OCI-LY7 (cell line): ENCODE measurements around the gene ASPHD2.

ENCODE experiments used
- CTCF ChIP-seq: fragments of 200-600 bp; sonication (generic); conservative IDR thresholded peaks from 2 replicates; pipeline ENCODE4 v1.5.1; 2014; ENCODE audit warnings: mild to moderate bottlenecking, antibody characterized with exemption, low read length, moderate library complexity, mixed read lengths
- EZH2phosphoT487 ChIP-seq: fragments of 200-600 bp; sonication (generic); IDR thresholded peaks from 2 replicates; pipeline ENCODE4 v1.6.1; 2018; ENCODE audit warnings: low read depth, borderline replicate concordance, mild to moderate bottlenecking, mixed run types, antibody characterized with exemption, low read length, moderate library complexity, mixed read lengths

- no peak for TF ChIP-seq CTCF
- TF ChIP-seq EZH2phosphoT487 = no peak
Observed at GRCh38 chr22:26395926-26396325, 33.1 kb upstream of the ASPHD2 start.
